ENCODE results near the gene ALKBH5. TPM values are rescaled to one million over a fixed set of nuclear protein-coding genes. Genes with fewer than 3 reads are reported as not detected.

The ALKBH5 gene
- 100 to 1,000 TPM; 188 to 271 (median 224) TPM for total RNA-seq

DNA sequence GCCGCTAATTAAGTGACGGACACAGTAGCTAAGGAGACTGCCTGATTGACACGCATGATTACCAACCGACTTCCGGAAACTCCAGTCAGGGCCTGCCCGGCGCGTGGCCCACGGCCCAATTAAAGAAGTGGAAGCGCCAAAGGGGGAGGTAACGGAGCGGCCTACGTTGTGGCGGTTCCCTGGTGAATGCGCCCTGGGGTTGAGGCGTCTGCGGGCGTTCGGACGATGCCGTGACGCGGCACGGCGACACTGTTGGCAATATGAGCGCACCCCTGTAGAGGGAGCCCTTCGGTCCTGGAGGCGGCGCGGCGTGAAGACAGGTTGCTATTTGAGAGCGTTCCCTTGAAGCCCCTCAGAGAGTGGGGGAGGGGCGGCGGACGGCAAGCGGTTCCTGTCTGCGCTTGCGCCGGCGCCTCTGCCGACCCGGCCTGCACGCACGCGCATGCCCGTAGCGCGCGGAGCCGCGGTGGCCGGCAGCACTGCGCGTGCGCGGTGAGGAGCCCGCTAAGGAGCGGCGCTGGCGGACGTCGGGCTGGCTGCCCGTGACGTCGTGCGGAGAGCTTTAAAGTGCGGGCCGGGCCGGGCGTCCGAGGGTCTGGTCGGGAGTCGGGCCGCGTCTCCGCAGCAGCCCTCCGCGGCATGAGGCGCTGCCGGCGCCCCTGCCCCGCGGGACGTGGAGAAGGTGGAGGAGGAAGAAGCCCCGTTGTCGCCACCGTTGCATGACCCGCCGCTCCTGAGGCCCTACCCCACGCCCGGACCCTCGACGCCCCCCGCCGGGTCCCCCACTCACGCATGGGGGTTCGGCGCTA is at the start of gene ALKBH5:
Gene ALKBH5 (plus strand): TSS at position 495 of the 809 bp plus-strand sequence. CDS start 416 bp downstream, outside the sequence.
- H3K27ac ChIP-seq: peak within 1 kb of the TSS; percentile 89 to 97 (median 95)
- ATAC-seq: peak; percentile 89
- peaks cover 45 to 46% of the 10 kb centered on the region in 2 donors for H3K4me1 ChIP-seq
- intact Hi-C loops (cut with DNase I; ENCODE audit: low total_unique reads) (loop anchor here (1.0 to 10.0 kb wide), 6 partner anchors 41 to 903 kb away; partner anchors contain the start of genes COPS3, DRC3, LLGL1 and TOM1L2), in situ Hi-C loops (cut with MboI; ENCODE audit: low sequenced_read_pairs in 4 of 4) (no loop called here)
- H3K36me3 ChIP-seq: no peaks in the 10 kb centered on the region
- H3K9me3 ChIP-seq: no peaks in the 10 kb centered on the region
- peak; percentile 96 to 99 for TF ChIP-seq POLR2A (IDR thresholded peaks at IDR 0.05)
- TF ChIP-seq CTCF (IDR thresholded peaks at IDR 0.05 in 4 of 5, conservative IDR thresholded peaks at IDR 0.05 in 1 of 5): peak; percentile 8 to 57 (median 18)
- peak; percentile 98 to 99 for DNase-seq
- H3K27me3 ChIP-seq: no peaks in the 10 kb centered on the region
- peak within 1 kb of the TSS; percentile 74 to 100 (median 88) for H3K4me3 ChIP-seq

GRCh38 chr17:18136357-18136756 is 47.3 kb upstream of the ALKBH5 start:
- no peaks in the 10 kb centered on the region for H3K27me3 ChIP-seq
- DNase-seq (no peak), ATAC-seq (no peak)
- peaks cover 0 to 10% of the 10 kb centered on the region in 2 donors for H3K4me1 ChIP-seq
- TF ChIP-seq POLR2A (IDR thresholded peaks at IDR 0.05): no peak
- no peak for TF ChIP-seq CTCF (IDR thresholded peaks at IDR 0.05 in 4 of 5, conservative IDR thresholded peaks at IDR 0.05 in 1 of 5)
- no peak overlapping the region for H3K4me3 ChIP-seq
- intact Hi-C loops (cut with DNase I; ENCODE audit: low total_unique reads) (no loop called here), in situ Hi-C loops (cut with MboI; ENCODE audit: low sequenced_read_pairs in 4 of 4) (no loop called here)
- no peaks in the 10 kb centered on the region for H3K36me3 ChIP-seq
- no peaks in the 10 kb centered on the region for H3K9me3 ChIP-seq
- no peak overlapping the region for H3K27ac ChIP-seq

DNA sequence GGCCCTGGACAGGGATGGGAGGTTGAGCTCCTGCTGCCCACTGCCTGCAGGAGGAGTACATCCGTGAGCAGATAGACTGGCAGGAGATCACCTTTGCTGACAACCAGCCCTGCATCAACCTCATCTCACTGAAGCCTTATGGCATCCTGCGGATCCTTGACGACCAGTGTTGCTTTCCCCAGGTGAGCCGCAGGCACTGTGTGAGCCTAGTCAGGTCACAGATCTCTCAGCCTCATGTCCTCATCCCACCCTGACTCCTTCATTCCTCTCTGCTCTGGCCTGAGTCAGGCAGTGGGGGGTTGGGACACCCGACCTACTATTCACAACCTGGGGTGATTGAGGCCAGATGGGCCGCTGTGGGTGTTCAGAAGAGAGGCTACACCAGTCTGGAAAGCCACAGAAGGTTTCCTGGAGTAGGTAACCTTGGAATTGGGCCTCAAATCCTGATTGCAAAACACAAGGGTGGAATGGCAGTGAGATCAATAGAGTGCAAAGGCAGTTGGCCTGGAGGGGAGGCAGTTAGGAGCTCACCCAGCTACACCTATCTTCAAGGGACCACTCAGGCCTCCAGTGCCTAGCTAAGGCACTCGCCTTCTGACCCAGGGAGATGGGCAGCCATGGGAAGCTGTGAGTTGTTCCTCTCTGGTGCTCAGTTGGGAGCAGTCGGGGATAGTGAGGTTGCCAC is 45.4 kb upstream of the ALKBH5 start:
- Histone ChIP-seq H3K4me1 (peaks cover 0 to 10% of the 10 kb centered on the region in 2 donors), H3K27me3 (no peaks in the 10 kb centered on the region), H3K4me3 (no peak overlapping the region), H3K9me3 (no peaks in the 10 kb centered on the region), H3K36me3 (no peaks in the 10 kb centered on the region), H3K27ac (no peak overlapping the region)
- no peak for ATAC-seq
- intact Hi-C loops (cut with DNase I; ENCODE audit: low total_unique reads): no loop called here
- TF ChIP-seq POLR2A (IDR thresholded peaks at IDR 0.05) (no peak), CTCF (IDR thresholded peaks at IDR 0.05 in 4 of 5, conservative IDR thresholded peaks at IDR 0.05 in 1 of 5) (no peak)
- in situ Hi-C loops (cut with MboI; ENCODE audit: low sequenced_read_pairs in 4 of 4): no loop called here
- no peak for DNase-seq

DNA sequence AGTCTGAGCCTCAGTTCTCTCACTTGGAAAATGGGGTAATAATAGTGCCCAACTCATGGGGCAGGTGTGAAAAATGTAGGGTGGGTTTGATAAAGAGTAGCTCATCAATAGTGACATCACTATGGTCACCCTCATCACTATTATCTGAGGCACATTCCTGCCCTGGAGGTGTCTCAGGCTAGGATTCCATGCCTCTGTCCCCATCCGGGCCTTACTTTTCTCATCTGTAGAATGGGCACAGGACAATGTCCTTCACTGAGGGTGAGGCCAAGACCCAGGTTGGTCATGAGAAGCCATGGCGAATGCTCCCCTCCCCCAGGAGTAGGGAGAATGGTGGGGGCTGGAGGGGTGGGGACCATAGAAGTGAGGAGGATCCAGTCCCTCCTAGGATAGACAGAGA is 44.5 kb upstream of the ALKBH5 start:
- in situ Hi-C loops (cut with MboI; ENCODE audit: low sequenced_read_pairs in 4 of 4): no loop called here
- DNase-seq: no peak
- Histone ChIP-seq H3K4me1 (peaks cover 0 to 10% of the 10 kb centered on the region in 2 donors), H3K9me3 (no peaks in the 10 kb centered on the region), H3K4me3 (no peak overlapping the region), H3K27me3 (no peaks in the 10 kb centered on the region), H3K27ac (no peak overlapping the region), H3K36me3 (no peaks in the 10 kb centered on the region)
- no peak for TF ChIP-seq POLR2A (IDR thresholded peaks at IDR 0.05)
- TF ChIP-seq CTCF (IDR thresholded peaks at IDR 0.05 in 4 of 5, conservative IDR thresholded peaks at IDR 0.05 in 1 of 5): no peak
- intact Hi-C loops (cut with DNase I; ENCODE audit: low total_unique reads): no loop called here
- no peak for ATAC-seq
